HepG2 (cell line): Measurements from ENCODE around the gene NRG2. TPM values are rescaled to one million over a fixed set of nuclear protein-coding genes. Genes with fewer than 3 reads are reported as not detected.
A peak's percentile ranks its signal among the peaks of the same experiment; 100 is the strongest.

Experiments used
- ATAC-seq: fragments of 200-7000 bp; cut with Tn5 transposase; 3 replicates; pipeline ENCODE4 v1.9.1; 2020; ENCODE audit warnings: mild to moderate bottlenecking, moderate library complexity
- BruUV-seq: library from RNA; stranded (reverse); fragments of 400-500 nt; replicated peaks from 2 replicates; lab custom pipeline; 2021; lab: Mats Ljungman, UMichigan
- CTCF ChIA-PET: fragments of 300-600 bp; formaldehyde crosslinking; extraction: SDS; loops from one replicate; lab custom pipeline; 2021; ENCODE audit warnings: low total read pairs, inconsistent platforms, low intra/inter-chr PET ratio; lab: Yijun Ruan, JAX
- POLR2A ChIA-PET: fragments of 350-600 bp; sonication (Branson Sonifier 250); formaldehyde crosslinking; loops from one replicate; lab custom pipeline; 2020; ENCODE audit warnings: antibody characterized with exemption, inconsistent platforms; lab: Yijun Ruan, JAX
- DNase-seq: peaks from one replicate; pipeline ENCODE4 v3.0.0-alpha.2; 2015; ENCODE audit warnings: low spot score
- FAIRE-seq: peaks from 3 replicates; lab custom pipeline; 2011; peaks lifted over from hg19 to GRCh38; lab: Jason Lieb, UNC
- H2AFZ ChIP-seq: one replicate; pipeline ENCODE4 v1.6.1; 2011; ENCODE audit warnings: low read length, inconsistent platforms
- H3K27ac ChIP-seq: fragments of 300-600 bp; 3 replicates; pipeline ENCODE4 v1.8.0; 2011; ENCODE audit warnings: mixed run types, mild to moderate bottlenecking, mixed read lengths, low read length, inconsistent platforms; ENCODE audit not compliant: insufficient read depth; ENCODE audit errors: extremely low read length
- H3K27me3 ChIP-seq, 2 experiments: fragments of 200-600 bp in 1 of 2; 2 replicates in 1 of 2; 3 replicates in 1 of 2; pipeline versions ENCODE4 v1.6.0 to v1.8.0; 2011; ENCODE audit warnings: low read length in 2 of 2, mild to moderate bottlenecking in 2 of 2, moderate library complexity in 2 of 2, inconsistent platforms in 1 of 2; ENCODE audit not compliant: insufficient read depth in 2 of 2, control insufficient read depth in 1 of 2
- H3K36me3 ChIP-seq, 2 experiments: fragments of 200-600 bp in 1 of 2; replicated peaks in 1 of 2; 2 replicates in 1 of 2; 3 replicates in 1 of 2; pipeline versions ENCODE4 v1.5.1 to v1.8.0; 2011; ENCODE audit warnings: low read length in 2 of 2, inconsistent platforms in 1 of 2; ENCODE audit not compliant: insufficient read depth in 2 of 2, control insufficient read depth in 1 of 2
- H3K4me1 ChIP-seq: 2 replicates; pipeline ENCODE4 v1.5.1; 2012; ENCODE audit warnings: low read length, inconsistent platforms; ENCODE audit not compliant: insufficient read depth
- H3K4me2 ChIP-seq: 2 replicates; pipeline ENCODE4 v1.6.0; 2011; ENCODE audit warnings: low read depth, low read length, inconsistent platforms
- H3K4me3 ChIP-seq, 3 experiments: fragments of 200-600 bp in 1 of 3; sonication (generic), shearing (Covaris generic) in 1 of 3; replicated peaks in 1 of 3; 2 replicates each; pipeline ENCODE4 v1.5.1; 2011 to 2016; ENCODE audit warnings: low read length in 3 of 3, inconsistent platforms in 2 of 3, low read depth in 2 of 3, mild to moderate bottlenecking in 2 of 3, control low read depth in 1 of 3, mixed read lengths in 1 of 3; ENCODE audit not compliant: insufficient read depth in 1 of 3
- H3K79me2 ChIP-seq: one replicate; pipeline ENCODE4 v1.6.1; 2011; ENCODE audit warnings: low read length, inconsistent platforms; ENCODE audit not compliant: insufficient read depth
- H3K9ac ChIP-seq: 2 replicates; pipeline ENCODE4 v1.6.0; 2011; ENCODE audit warnings: mild to moderate bottlenecking, low read depth, low read length, inconsistent platforms; ENCODE audit not compliant: insufficient read depth
- H3K9me3 ChIP-seq: 2 replicates; pipeline ENCODE4 v1.5.1; 2012; ENCODE audit warnings: mild to moderate bottlenecking, low read length
- H4K20me1 ChIP-seq: 2 replicates; pipeline ENCODE4 v1.6.0; 2011; ENCODE audit warnings: inconsistent platforms, mild to moderate bottlenecking, low read length, moderate library complexity; ENCODE audit not compliant: insufficient read depth
- ATF7-NPFF ChIP-seq: sonication (generic); formaldehyde crosslinking; IDR thresholded peaks from 2 replicates; pipeline ENCODE4 v1.8.1; 2023; ENCODE audit warnings: mild to moderate bottlenecking, low read depth, missing genetic modification reagents, moderate library complexity
- ELF1 ChIP-seq: sonication (generic); formaldehyde crosslinking; IDR thresholded peaks from 2 replicates; pipeline ENCODE4 v1.4.0; 2020; ENCODE audit warnings: missing genetic modification reagents
- GATA4 ChIP-seq: sonication (generic); IDR thresholded peaks from 2 replicates; pipeline ENCODE4 v1.6.1; 2016; ENCODE audit warnings: antibody characterized with exemption, low read depth, borderline replicate concordance
- ZFP36 ChIP-seq: fragments of 150-350 bp; IDR thresholded peaks from 2 replicates; pipeline ENCODE4 v1.6.1; 2018; ENCODE audit warnings: borderline replicate concordance, low read length, low read depth; ENCODE audit not compliant: partially characterized antibody
- ZHX2 ChIP-seq, 2 experiments: sonication (generic) in 1 of 2; formaldehyde crosslinking in 1 of 2; IDR thresholded peaks; 2 replicates each; pipeline versions ENCODE4 v1.6.1 to v1.9.0; 2014 to 2022; ENCODE audit warnings: antibody characterized with exemption in 1 of 2, borderline replicate concordance in 1 of 2, inconsistent platforms in 1 of 2, low read depth in 1 of 2, missing genetic modification reagents in 1 of 2
- ZMYM3 ChIP-seq: sonication (generic); formaldehyde crosslinking; IDR thresholded peaks from 2 replicates; pipeline ENCODE4 v1.5.1; 2020; ENCODE audit warnings: mild to moderate bottlenecking, missing genetic modification reagents
- ZNF34 ChIP-seq: sonication (generic); formaldehyde crosslinking; IDR thresholded peaks from 2 replicates; pipeline ENCODE4 v1.4.0; 2020; ENCODE audit warnings: mild to moderate bottlenecking, missing genetic modification reagents, borderline replicate concordance
- ZNF569 ChIP-seq: sonication (generic); formaldehyde crosslinking; IDR thresholded peaks from 2 replicates; pipeline ENCODE4 v1.5.0; 2020; ENCODE audit warnings: mild to moderate bottlenecking, missing genetic modification reagents, moderate library complexity, borderline replicate concordance
- ZNF687 ChIP-seq: sonication (generic); formaldehyde crosslinking; IDR thresholded peaks from 2 replicates; pipeline ENCODE4 v1.5.1; 2020; ENCODE audit warnings: mild to moderate bottlenecking, missing genetic modification reagents, moderate library complexity
- ZNF75D ChIP-seq: sonication (generic); formaldehyde crosslinking; IDR thresholded peaks from 2 replicates; pipeline ENCODE4 v1.8.1; 2023; ENCODE audit warnings: missing genetic modification reagents, mild to moderate bottlenecking, borderline replicate concordance
- ZSCAN21 ChIP-seq: sonication (generic); formaldehyde crosslinking; IDR thresholded peaks from 2 replicates; pipeline ENCODE4 v1.8.0; 2022; ENCODE audit warnings: mild to moderate bottlenecking, missing genetic modification reagents, moderate library complexity, borderline replicate concordance
- WGBS: methylation state at CpG from one replicate; pipeline ENCODE4 v1.1.6; 2017; ENCODE audit warnings: low lambda C conversion rate; 5-methylcytosine and 5-hydroxymethylcytosine counted together
- in situ Hi-C: cut with HindIII; loops from 2 replicates; pipeline ENCODE4 v1.10.0; 2017; ENCODE audit warnings: low pct_unique_long_range_greater_than_20kb; ENCODE audit not compliant: extremely low pct_ligation_motif_present
- intact Hi-C: fragments of 100-400 bp; cut with micrococcal nuclease; formaldehyde crosslinking; loops from one replicate; pipeline ENCODE4 v1.10.0; 2022; ENCODE audit not compliant: unreplicated experiment
- polyA plus RNA-seq, 8 experiments: library from polyadenylated mRNA; depleted of rRNA in 3 of 8; stranded (reverse) in 7 of 8; unstranded in 1 of 8; fragments of >200 nt; fragmentation: Illumina TruSeq in 4 of 8; extraction: Trizol in 4 of 8; gene quantifications; 2 replicates each; pipeline versions ENCODE4 v1.2.1 to v1.2.3, GENCODE V29; 2011 to 2016; ENCODE audit warnings: low read depth in 4 of 8, missing spikeins in 1 of 8, mixed read lengths in 1 of 8; ENCODE audit not compliant: insufficient read depth in 1 of 8
- total RNA-seq, 5 experiments: library from RNA; depleted of rRNA; stranded (reverse); fragments of >200 nt; fragmentation: Illumina TruSeq; extraction: Trizol; gene quantifications; 2 replicates each; pipeline ENCODE4 v1.2.3, GENCODE V29; 2016; ENCODE audit warnings: low read depth in 1 of 5

NRG2 gene
- total and polyA plus RNA-seq, 2 of the 13 experiments (the other 11 are each of a cell fraction or from before 2014, with no cell fraction given), result not detected

- TF ChIP-seq ZNF687, result peak; percentile 27; the same call in 1 of the 2 replicates
Observed at GRCh38 chr5:139844472-139845145, 198.5 kb downstream of the NRG2 start (continued).

GRCh38 chr5:139843991-139844390 lies 199.1 kb downstream of the NRG2 start:
- Histone ChIP-seq H3K27me3 (peaks cover 6 to 46% of the 10 kb centered on the region in 2 experiments; a peak in 3 of 5 replicates), H3K9me3 (no peaks in the 10 kb centered on the region), H3K79me2 (no peaks in the 10 kb centered on the region), H2AFZ (no peak overlapping the region), H3K9ac (no peak overlapping the region), H3K36me3 (no peaks in the 10 kb centered on the region), H4K20me1 (no peaks in the 10 kb centered on the region), H3K4me3 (no peak overlapping the region), H3K4me2 (no peak overlapping the region), H3K27ac (no peak overlapping the region), H3K4me1 (no peaks in the 10 kb centered on the region)
- FAIRE-seq (no peak), DNase-seq (no peak), ATAC-seq (no peak)
- in situ Hi-C loops (loop anchor here (5.0 kb wide), 1 partner anchor 57 kb away; no protein-coding TSS in a partner anchor), intact Hi-C loops (loop anchor here (1.0 to 10.0 kb wide), 2 partner anchors 57 to 209 kb away; no protein-coding TSS in a partner anchor)
- ChIA-PET POLR2A (no interaction called here), CTCF (interaction anchor here (0.6 to 2.5 kb wide), 2 partner anchors 20 to 57 kb away, joined by 3 to 32 read pairs; no protein-coding TSS in a partner anchor)
- 20% methylated on average over 5 of the region's 5 CpGs for WGBS
- BruUV-seq, result no TSS peak
- TF ChIP-seq ELF1, result no peak
- no peak for TF ChIP-seq ATF7-NPFF (CRISPR knock-in tag)
- no peak for TF ChIP-seq ZNF34 (CRISPR knock-in tag)
- TF ChIP-seq ZSCAN21 (CRISPR knock-in tag), result no peak
- no peak for TF ChIP-seq ZNF569 (CRISPR knock-in tag)
- no peak for TF ChIP-seq ZFP36
- TF ChIP-seq ZHX2 (IDR thresholded peaks at IDR 0.05; ENCODE audit: low read depth), result no peak
- no peak for TF ChIP-seq ZHX2 (CRISPR knock-in tag; IDR thresholded peaks at IDR 0.05; ENCODE audit: borderline replicate concordance)
- TF ChIP-seq ZMYM3 (CRISPR knock-in tag), result no peak
- TF ChIP-seq GATA4, result no peak
- no peak for TF ChIP-seq ZNF75D (CRISPR knock-in tag)
